ENCODE measurements around the gene RAB9A.

Gene RAB9A

GRCh38 chrX:13752141-13752540, 63.2 kb downstream of the RAB9A start:
- Histone ChIP-seq H3K56ac (ENCODE audit: low read length) (no peak overlapping the region), H3K27ac (ENCODE audit: low read depth, low read length) (no peak overlapping the region), H3K36me3 (ENCODE audit: control insufficient read depth, insufficient read depth, low read length) (no peaks in the 10 kb centered on the region), H3K4me2 (ENCODE audit: low read length) (no peak overlapping the region), H3K18ac (ENCODE audit: low read length) (no peak overlapping the region), H3K23ac (ENCODE audit: low read length) (no peak overlapping the region), H3K27me3 (ENCODE audit: insufficient read depth, low read length, poor library complexity) (no peaks in the 10 kb centered on the region), H3K4me3 (ENCODE audit: low read length) (no peak overlapping the region), H2AK5ac (ENCODE audit: low read length) (no peak overlapping the region), H4K5ac (ENCODE audit: low read length) (no peak overlapping the region), H2BK120ac (ENCODE audit: low read depth, low read length) (no peak overlapping the region), H3K79me2 (ENCODE audit: control insufficient read depth, insufficient read depth, low read length) (no peaks in the 10 kb centered on the region), H2BK5ac (ENCODE audit: low read length) (no peak overlapping the region), H4K8ac (ENCODE audit: low read depth, low read length) (no peak overlapping the region), H2BK15ac (replicated peaks; ENCODE audit: low read depth) (no peak overlapping the region), H3K9ac (ENCODE audit: low read length) (no peak overlapping the region), H3K79me1 (ENCODE audit: low read length) (no peaks in the 10 kb centered on the region), H3K4me1 (ENCODE audit: control insufficient read depth, low read depth, low read length) (no peaks in the 10 kb centered on the region), H3K4ac (ENCODE audit: low read depth, low read length) (no peak overlapping the region)
- DNase-seq: no peak
- WGBS (ENCODE audit: extremely low coverage, insufficient coverage, low lambda C conversion rate): no CpG with 5 or more reads among the region's 3 CpGs

GRCh38 chrX:13752646-13753045, 63.7 kb downstream of the RAB9A start:
- H3K4ac ChIP-seq (ENCODE audit: low read depth, low read length): no peak overlapping the region
- H3K9ac ChIP-seq (ENCODE audit: low read length): no peak overlapping the region
- no peak overlapping the region for H2AK5ac ChIP-seq (ENCODE audit: low read length)
- no peak overlapping the region for H2BK5ac ChIP-seq (ENCODE audit: low read length)
- no peaks in the 10 kb centered on the region for H3K36me3 ChIP-seq (ENCODE audit: control insufficient read depth, insufficient read depth, low read length)
- no peak overlapping the region for H4K8ac ChIP-seq (ENCODE audit: low read depth, low read length)
- WGBS (ENCODE audit: extremely low coverage, insufficient coverage, low lambda C conversion rate): no CpG with 5 or more reads among the region's 3 CpGs
- no peaks in the 10 kb centered on the region for H3K4me1 ChIP-seq (ENCODE audit: control insufficient read depth, low read depth, low read length)
- no peak overlapping the region for H3K4me2 ChIP-seq (ENCODE audit: low read length)
- H3K4me3 ChIP-seq (ENCODE audit: low read length): no peak overlapping the region
- H3K27me3 ChIP-seq (ENCODE audit: insufficient read depth, low read length, poor library complexity): no peaks in the 10 kb centered on the region
- DNase-seq: no peak
- no peak overlapping the region for H2BK15ac ChIP-seq (replicated peaks; ENCODE audit: low read depth)
- H3K23ac ChIP-seq (ENCODE audit: low read length): no peak overlapping the region
- no peak overlapping the region for H3K27ac ChIP-seq (ENCODE audit: low read depth, low read length)
- H2BK120ac ChIP-seq (ENCODE audit: low read depth, low read length): no peak overlapping the region
- H4K5ac ChIP-seq (ENCODE audit: low read length): no peak overlapping the region
- no peak overlapping the region for H3K56ac ChIP-seq (ENCODE audit: low read length)
- no peaks in the 10 kb centered on the region for H3K79me1 ChIP-seq (ENCODE audit: low read length)
- H3K79me2 ChIP-seq (ENCODE audit: control insufficient read depth, insufficient read depth, low read length): no peaks in the 10 kb centered on the region
- H3K18ac ChIP-seq (ENCODE audit: low read length): no peak overlapping the region

GRCh38 chrX:13754765-13755164, 65.8 kb downstream of the RAB9A start:
- no peak overlapping the region for H3K18ac ChIP-seq (ENCODE audit: low read length)
- no peak overlapping the region for H4K5ac ChIP-seq (ENCODE audit: low read length)
- no peak overlapping the region for H3K9ac ChIP-seq (ENCODE audit: low read length)
- no peak overlapping the region for H3K56ac ChIP-seq (ENCODE audit: low read length)
- H3K23ac ChIP-seq (ENCODE audit: low read length): no peak overlapping the region
- no peaks in the 10 kb centered on the region for H3K27me3 ChIP-seq (ENCODE audit: insufficient read depth, low read length, poor library complexity)
- no peaks in the 10 kb centered on the region for H3K79me1 ChIP-seq (ENCODE audit: low read length)
- H2BK15ac ChIP-seq (replicated peaks; ENCODE audit: low read depth): no peak overlapping the region
- H3K27ac ChIP-seq (ENCODE audit: low read depth, low read length): no peak overlapping the region
- H3K4ac ChIP-seq (ENCODE audit: low read depth, low read length): no peak overlapping the region
- H3K4me1 ChIP-seq (ENCODE audit: control insufficient read depth, low read depth, low read length): no peaks in the 10 kb centered on the region
- no peak overlapping the region for H3K4me3 ChIP-seq (ENCODE audit: low read length)
- no peak overlapping the region for H3K4me2 ChIP-seq (ENCODE audit: low read length)
- H3K79me2 ChIP-seq (ENCODE audit: control insufficient read depth, insufficient read depth, low read length): no peaks in the 10 kb centered on the region
- H4K8ac ChIP-seq (ENCODE audit: low read depth, low read length): no peak overlapping the region
- no peaks in the 10 kb centered on the region for H3K36me3 ChIP-seq (ENCODE audit: control insufficient read depth, insufficient read depth, low read length)
- no peak for DNase-seq
- no peak overlapping the region for H2BK5ac ChIP-seq (ENCODE audit: low read length)
- no peak overlapping the region for H2AK5ac ChIP-seq (ENCODE audit: low read length)
- H2BK120ac ChIP-seq (ENCODE audit: low read depth, low read length): no peak overlapping the region
- no CpG with 5 or more reads among the region's 1 CpG for WGBS (ENCODE audit: extremely low coverage, insufficient coverage, low lambda C conversion rate)

GRCh38 chrX:13755254-13755653, 66.3 kb downstream of the RAB9A start:
- no peak overlapping the region for H3K4me2 ChIP-seq (ENCODE audit: low read length)
- H3K4me1 ChIP-seq (ENCODE audit: control insufficient read depth, low read depth, low read length): no peaks in the 10 kb centered on the region
- no peaks in the 10 kb centered on the region for H3K79me2 ChIP-seq (ENCODE audit: control insufficient read depth, insufficient read depth, low read length)
- no peak overlapping the region for H2BK120ac ChIP-seq (ENCODE audit: low read depth, low read length)
- no peak overlapping the region for H3K4me3 ChIP-seq (ENCODE audit: low read length)
- H2AK5ac ChIP-seq (ENCODE audit: low read length): no peak overlapping the region
- no peak overlapping the region for H3K18ac ChIP-seq (ENCODE audit: low read length)
- no peak overlapping the region for H4K5ac ChIP-seq (ENCODE audit: low read length)
- H3K4ac ChIP-seq (ENCODE audit: low read depth, low read length): no peak overlapping the region
- no CpG with 5 or more reads among the region's 1 CpG for WGBS (ENCODE audit: extremely low coverage, insufficient coverage, low lambda C conversion rate)
- no peaks in the 10 kb centered on the region for H3K36me3 ChIP-seq (ENCODE audit: control insufficient read depth, insufficient read depth, low read length)
- H3K79me1 ChIP-seq (ENCODE audit: low read length): no peaks in the 10 kb centered on the region
- no peak overlapping the region for H3K9ac ChIP-seq (ENCODE audit: low read length)
- peak; percentile 47 for DNase-seq
- H2BK15ac ChIP-seq (replicated peaks; ENCODE audit: low read depth): no peak overlapping the region
- H3K56ac ChIP-seq (ENCODE audit: low read length): no peak overlapping the region
- no peak overlapping the region for H4K8ac ChIP-seq (ENCODE audit: low read depth, low read length)
- H3K27me3 ChIP-seq (ENCODE audit: insufficient read depth, low read length, poor library complexity): no peaks in the 10 kb centered on the region
- no peak overlapping the region for H3K23ac ChIP-seq (ENCODE audit: low read length)
- no peak overlapping the region for H2BK5ac ChIP-seq (ENCODE audit: low read length)
- no peak overlapping the region for H3K27ac ChIP-seq (ENCODE audit: low read depth, low read length)

- no peak overlapping the region for H3K4ac ChIP-seq (ENCODE audit: low read depth, low read length)
- WGBS (ENCODE audit: extremely low coverage, insufficient coverage, low lambda C conversion rate): no CpG with 5 or more reads among the region's 4 CpGs
- no peak overlapping the region for H2AK5ac ChIP-seq (ENCODE audit: low read length)
- no peak overlapping the region for H3K18ac ChIP-seq (ENCODE audit: low read length)
- no peak overlapping the region for H3K56ac ChIP-seq (ENCODE audit: low read length)
- H3K9ac ChIP-seq (ENCODE audit: low read length): no peak overlapping the region
- no peaks in the 10 kb centered on the region for H3K79me2 ChIP-seq (ENCODE audit: control insufficient read depth, insufficient read depth, low read length)
- DNase-seq: no peak
- H4K5ac ChIP-seq (ENCODE audit: low read length): no peak overlapping the region
- H3K79me1 ChIP-seq (ENCODE audit: low read length): no peaks in the 10 kb centered on the region
- H3K36me3 ChIP-seq (ENCODE audit: control insufficient read depth, insufficient read depth, low read length): no peaks in the 10 kb centered on the region
- H3K4me1 ChIP-seq (ENCODE audit: control insufficient read depth, low read depth, low read length): no peaks in the 10 kb centered on the region
- no peak overlapping the region for H3K23ac ChIP-seq (ENCODE audit: low read length)
- no peak overlapping the region for H3K4me2 ChIP-seq (ENCODE audit: low read length)
- no peak overlapping the region for H3K27ac ChIP-seq (ENCODE audit: low read depth, low read length)
- no peaks in the 10 kb centered on the region for H3K27me3 ChIP-seq (ENCODE audit: insufficient read depth, low read length, poor library complexity)
- H3K4me3 ChIP-seq (ENCODE audit: low read length): no peak overlapping the region
- H4K8ac ChIP-seq (ENCODE audit: low read depth, low read length): no peak overlapping the region
- no peak overlapping the region for H2BK15ac ChIP-seq (replicated peaks; ENCODE audit: low read depth)
- H2BK5ac ChIP-seq (ENCODE audit: low read length): no peak overlapping the region
- H2BK120ac ChIP-seq (ENCODE audit: low read depth, low read length): no peak overlapping the region
Measured at GRCh38 chrX:13756381-13756780, 67.5 kb downstream of the RAB9A start.

GRCh38 chrX:13759152-13759718, 70.3 kb downstream of the RAB9A start:
- H3K4me1 ChIP-seq (ENCODE audit: control insufficient read depth, low read depth, low read length): no peaks in the 10 kb centered on the region
- WGBS (ENCODE audit: extremely low coverage, insufficient coverage, low lambda C conversion rate): no CpG with 5 or more reads among the region's 8 CpGs
- H3K27ac ChIP-seq (ENCODE audit: low read depth, low read length): no peak overlapping the region
- no peak overlapping the region for H3K18ac ChIP-seq (ENCODE audit: low read length)
- H2AK5ac ChIP-seq (ENCODE audit: low read length): no peak overlapping the region
- H3K4me3 ChIP-seq (ENCODE audit: low read length): no peak overlapping the region
- H2BK120ac ChIP-seq (ENCODE audit: low read depth, low read length): no peak overlapping the region
- no peak overlapping the region for H3K4ac ChIP-seq (ENCODE audit: low read depth, low read length)
- H3K56ac ChIP-seq (ENCODE audit: low read length): no peak overlapping the region
- H3K4me2 ChIP-seq (ENCODE audit: low read length): no peak overlapping the region
- no peak for DNase-seq
- no peaks in the 10 kb centered on the region for H3K27me3 ChIP-seq (ENCODE audit: insufficient read depth, low read length, poor library complexity)
- H2BK5ac ChIP-seq (ENCODE audit: low read length): no peak overlapping the region
- no peak overlapping the region for H4K5ac ChIP-seq (ENCODE audit: low read length)
- H3K79me1 ChIP-seq (ENCODE audit: low read length): no peaks in the 10 kb centered on the region
- no peak overlapping the region for H4K8ac ChIP-seq (ENCODE audit: low read depth, low read length)
- no peaks in the 10 kb centered on the region for H3K36me3 ChIP-seq (ENCODE audit: control insufficient read depth, insufficient read depth, low read length)
- no peak overlapping the region for H3K23ac ChIP-seq (ENCODE audit: low read length)
- no peak overlapping the region for H2BK15ac ChIP-seq (replicated peaks; ENCODE audit: low read depth)
- H3K9ac ChIP-seq (ENCODE audit: low read length): no peak overlapping the region
- no peaks in the 10 kb centered on the region for H3K79me2 ChIP-seq (ENCODE audit: control insufficient read depth, insufficient read depth, low read length)

All from mesendoderm (in vitro differentiated cells).